Measurements from ENCODE around the gene POTEC.
"Not testable (repeated sequence)": the region's sequence is repeated elsewhere in the genome, so short reads cannot be mapped to it uniquely, and the experiment has no call there.

Gene POTEC

GRCh38 chr18:14470046-14470445, 73.4 kb downstream of the POTEC start:
- DNase-seq (ENCODE audit: low read depth); H3K4me3 ChIP-seq (ENCODE audit: low read depth, low read length): not testable (repeated sequence)

- not testable (repeated sequence) for DNase-seq (ENCODE audit: low read depth); H3K4me3 ChIP-seq (ENCODE audit: low read depth, low read length)
These were observed 77.4 kb downstream of the POTEC start for GRCh38 chr18:14465989-14466388.
